GM12878 (cell line): ENCODE data around the gene C17orf50. TPM values are rescaled to one million over a fixed set of nuclear protein-coding genes. Genes with fewer than 3 reads are reported as not detected.

Experiments
- ATAC-seq: fragments of 200-7000 bp; cut with Tn5 transposase; 3 replicates; pipeline ENCODE4 v1.9.1; 2020; ENCODE audit warnings: mild to moderate bottlenecking, moderate library complexity
- BruUV-seq: library from RNA; stranded (reverse); fragments of 400-500 nt; replicated peaks from 2 replicates; lab custom pipeline; 2021; lab: Mats Ljungman, UMichigan
- CTCF ChIA-PET: fragments of 300-600 bp; sonication (Branson Sonifier 250); formaldehyde crosslinking; extraction: SDS; loops from one replicate; lab custom pipeline; 2021; ENCODE audit warnings: inconsistent platforms; lab: Yijun Ruan, JAX
- POLR2A ChIA-PET: fragments of 350-600 bp; formaldehyde crosslinking; extraction: SDS; loops from one replicate; lab custom pipeline; 2021; ENCODE audit warnings: inconsistent platforms; lab: Charles Lee
- RAD21 ChIA-PET: fragments of 300-600 bp; sonication (Branson Sonifier 250); formaldehyde crosslinking; loops from one replicate; lab custom pipeline; 2023; ENCODE audit warnings: antibody characterized with exemption; ENCODE audit not compliant: unreplicated experiment; lab: Charles Lee
- SMC1A ChIA-PET: fragments of 300-600 bp; sonication (Branson Sonifier 250); formaldehyde crosslinking; loops from one replicate; lab custom pipeline; 2023; ENCODE audit not compliant: unreplicated experiment, uncharacterized antibody; lab: Charles Lee
- DNase-seq: peaks from one replicate; pipeline ENCODE4 v3.0.0-alpha.2; 2011; ENCODE audit warnings: low read depth, low spot score
- FAIRE-seq: peaks from 3 replicates; lab custom pipeline; 2011; peaks lifted over from hg19 to GRCh38; lab: Jason Lieb, UNC
- H2AFZ ChIP-seq: 2 replicates; pipeline ENCODE4 v1.6.0; 2011; ENCODE audit warnings: low read depth, low read length, control low read depth; ENCODE audit not compliant: control insufficient read depth
- H3K27ac ChIP-seq: 2 replicates; pipeline ENCODE4 v1.5.1; 2011; ENCODE audit warnings: control low read depth; ENCODE audit not compliant: control insufficient read depth, insufficient read depth
- H3K27me3 ChIP-seq, 2 experiments: replicated peaks in 1 of 2; 2 replicates each; pipeline versions ENCODE4 v1.6.0 to v1.6.1; 2011; ENCODE audit warnings: low read length in 1 of 2; ENCODE audit not compliant: control insufficient read depth in 2 of 2, insufficient read depth in 2 of 2
- H3K36me3 ChIP-seq, 2 experiments: 2 replicates each; pipeline ENCODE4 v1.5.1; 2011; ENCODE audit warnings: low read length in 1 of 2; ENCODE audit not compliant: control insufficient read depth in 2 of 2, insufficient read depth in 2 of 2
- H3K4me1 ChIP-seq: 2 replicates; pipeline ENCODE4 v1.6.1; 2011; ENCODE audit warnings: mild to moderate bottlenecking, low read length, moderate library complexity, mixed read lengths; ENCODE audit not compliant: control insufficient read depth, insufficient read depth
- H3K4me2 ChIP-seq: 2 replicates; pipeline ENCODE4 v1.6.0; 2011; ENCODE audit warnings: control low read depth; ENCODE audit not compliant: control insufficient read depth, insufficient read depth
- H3K4me3 ChIP-seq: fragments of 200-600 bp; sonication (generic); 2 replicates; pipeline ENCODE4 v1.5.1; 2016
- H3K79me2 ChIP-seq: 2 replicates; pipeline ENCODE4 v1.6.0; 2011; ENCODE audit warnings: low read length; ENCODE audit not compliant: control insufficient read depth, insufficient read depth
- H3K9ac ChIP-seq: 2 replicates; pipeline ENCODE4 v1.8.0; 2011; ENCODE audit warnings: low read length, control low read depth, mixed read lengths; ENCODE audit not compliant: control insufficient read depth, insufficient read depth
- H3K9me3 ChIP-seq: replicated peaks from 3 replicates; pipeline ENCODE4 v1.5.1; 2011; ENCODE audit warnings: mild to moderate bottlenecking, low read length; ENCODE audit not compliant: control insufficient read depth, insufficient read depth
- H4K20me1 ChIP-seq: 2 replicates; pipeline ENCODE4 v1.6.0; 2011; ENCODE audit not compliant: control insufficient read depth, insufficient read depth
- ATF7 ChIP-seq: fragments of 450-650 bp; IDR thresholded peaks from 2 replicates; pipeline ENCODE4 v1.6.1; 2016; ENCODE audit warnings: low read depth, mild to moderate bottlenecking
- CBFB ChIP-seq: IDR thresholded peaks from 2 replicates; pipeline ENCODE4 v1.6.1; 2016; ENCODE audit warnings: antibody characterized with exemption, low read depth
- CBX5 ChIP-seq: sonication (generic); IDR thresholded peaks from 2 replicates; pipeline ENCODE4 v1.6.1; 2016; ENCODE audit warnings: low read depth, moderate library complexity, mild to moderate bottlenecking, inconsistent platforms
- CUX1 ChIP-seq: IDR thresholded peaks from 2 replicates; pipeline ENCODE4 v1.6.1; 2012; ENCODE audit warnings: improper control_type of control experiment, low read depth, low read length; ENCODE audit not compliant: insufficient replicate concordance
- FOXK2 ChIP-seq: fragments of 450-650 bp; IDR thresholded peaks from 2 replicates; pipeline ENCODE4 v1.6.1; 2017; ENCODE audit warnings: mild to moderate bottlenecking, moderate library complexity
- MAX ChIP-seq: IDR thresholded peaks from 2 replicates; pipeline ENCODE4 v1.6.1; 2012; ENCODE audit warnings: low read depth, low read length, improper control_type of control experiment
- POLR2A ChIP-seq: IDR thresholded peaks from 2 replicates; pipeline ENCODE4 v1.6.1; 2011; ENCODE audit warnings: low read depth, mild to moderate bottlenecking, low read length
- RCOR1 ChIP-seq: conservative IDR thresholded peaks from 2 replicates; pipeline ENCODE4 v1.6.1; 2012; ENCODE audit warnings: low read depth, low read length, improper control_type of control experiment
- SMARCA5 ChIP-seq: fragments of 450-650 bp; IDR thresholded peaks from 2 replicates; pipeline ENCODE4 v1.6.1; 2017; ENCODE audit warnings: mild to moderate bottlenecking
- TCF12 ChIP-seq: IDR thresholded peaks from 2 replicates; pipeline ENCODE4 v1.6.1; 2011; ENCODE audit warnings: low read depth, mild to moderate bottlenecking, low read length
- ZNF207 ChIP-seq: fragments of 450-650 bp; IDR thresholded peaks from 2 replicates; pipeline ENCODE4 v1.6.1; 2014; ENCODE audit warnings: antibody characterized with exemption, mild to moderate bottlenecking, borderline replicate concordance
- WGBS: methylation state at CpG from one replicate; pipeline ENCODE4 v1.1.6; 2016; ENCODE audit warnings: low lambda C conversion rate; ENCODE audit not compliant: insufficient replicate concordance, insufficient coverage; ENCODE audit errors: missing lambda C conversion rate; 5-methylcytosine and 5-hydroxymethylcytosine counted together
- in situ Hi-C: fragments of 300-500 bp; cut with MboI; formaldehyde crosslinking; loops from 9 replicates; pipeline ENCODE4 v1.14.3; 2018; ENCODE audit warnings: mixed read lengths
- intact Hi-C: fragments of 100-400 bp; cut with micrococcal nuclease; formaldehyde crosslinking; loops from one replicate; pipeline ENCODE4 v1.14.2; 2022; ENCODE audit not compliant: unreplicated experiment
- polyA plus RNA-seq, 11 experiments: library from polyadenylated mRNA; depleted of rRNA in 4 of 11; unstranded in 6 of 11; stranded (reverse) in 5 of 11; fragments of >200 nt; fragmentation: Nextera tagmentation in 4 of 11; fragmentation: Illumina TruSeq in 1 of 11; extraction: Ambion mirVana in 4 of 11; extraction: Trizol in 1 of 11; gene quantifications; 1 replicate in 1 of 11; 2 replicates in 10 of 11; pipeline versions ENCODE4 v1.2.1 to v1.2.3, GENCODE V29; 2011 to 2016; ENCODE audit warnings: inconsistent platforms in 2 of 11, missing spikeins in 2 of 11, low read depth in 1 of 11
- total RNA-seq, 4 experiments: library from RNA; depleted of rRNA in 3 of 4; stranded (reverse); fragments of >200 nt in 3 of 4; fragmentation: Illumina TruSeq in 1 of 4; extraction: Trizol in 1 of 4; gene quantifications; 2 replicates each; pipeline versions ENCODE4 v1.2.1 to v1.2.3, GENCODE V29; 2013 to 2021

Gene C17orf50
- total and polyA plus RNA-seq, 10 of the 15 experiments (the other 5 are each of a cell fraction or from before 2014, with no cell fraction given) = 0.16 TPM; not detected in 9

- no peak for FAIRE-seq
- CTCF ChIA-PET = interaction anchor here (3.1 kb wide), 1 partner anchor 21 kb away, joined by 11 read pairs; no protein-coding TSS in a partner anchor
These were observed 34.3 kb upstream of the C17orf50 start for GRCh38 chr17:35726127-35726952.

GRCh38 chr17:35726953-35727460 lies 33.7 kb upstream of the C17orf50 start:
- ATAC-seq = no peak
- no peaks in the 10 kb centered on the region for H3K79me2 ChIP-seq
- H3K4me3 ChIP-seq = no peak overlapping the region
- H4K20me1 ChIP-seq = no peaks in the 10 kb centered on the region
- no peaks in the 10 kb centered on the region for H3K9me3 ChIP-seq
- SMC1A ChIA-PET = interaction anchor here (1.2 kb wide), 1 partner anchor 10 kb away, joined by 3 read pairs; no protein-coding TSS in a partner anchor
- WGBS = 98% methylated on average over 5 of the region's 5 CpGs
- POLR2A ChIA-PET = no interaction called here
- CTCF ChIA-PET = interaction anchor here (3.1 kb wide), 1 partner anchor 21 kb away, joined by 11 read pairs; no protein-coding TSS in a partner anchor
- TF ChIP-seq CBX5 = no peak
- TF ChIP-seq ATF7 = no peak
- no peak for TF ChIP-seq RCOR1
- TF ChIP-seq ZNF207 = no peak
- no peak for TF ChIP-seq CUX1
- TF ChIP-seq CBFB = no peak
- no peak for TF ChIP-seq TCF12
- TF ChIP-seq MAX = no peak
- TF ChIP-seq POLR2A = no peak
- no peak for TF ChIP-seq FOXK2
- TF ChIP-seq, all 136 proteins: peak for 0
- H3K4me2 ChIP-seq = no peak overlapping the region
- FAIRE-seq = no peak
- no peak overlapping the region for H3K27ac ChIP-seq
- H2AFZ ChIP-seq = no peak overlapping the region
- in situ Hi-C loops = no loop called here
- H3K9ac ChIP-seq = no peak overlapping the region
- DNase-seq = no peak
- RAD21 ChIA-PET = no interaction called here
- no peaks in the 10 kb centered on the region for H3K4me1 ChIP-seq
- no peaks in the 10 kb centered on the region for H3K27me3 ChIP-seq
- BruUV-seq = no TSS peak
- H3K36me3 ChIP-seq = peaks cover 3 to 5% of the 10 kb centered on the region in 2 experiments; a peak in 3 of 4 replicates
- intact Hi-C loops = no loop called here

More at GRCh38 chr17:35726127-35726952, 34.3 kb upstream of the C17orf50 start:
- no peak overlapping the region for H3K9ac ChIP-seq
- POLR2A ChIA-PET = interaction anchor here (1.0 kb wide), 1 partner anchor 18 kb away, joined by 3 read pairs; no protein-coding TSS in a partner anchor
- no peak overlapping the region for H3K4me2 ChIP-seq
- SMC1A ChIA-PET = interaction anchor here (1.2 kb wide), 1 partner anchor 9 kb away, joined by 3 read pairs; no protein-coding TSS in a partner anchor
- H3K9me3 ChIP-seq = no peaks in the 10 kb centered on the region
- no peaks in the 10 kb centered on the region for H3K4me1 ChIP-seq
- H3K4me3 ChIP-seq = no peak overlapping the region
- 66% methylated on average over 6 of the region's 6 CpGs for WGBS
- in situ Hi-C loops = no loop called here
- intact Hi-C loops = no loop called here
- RAD21 ChIA-PET = no interaction called here
- no peak for TF ChIP-seq SMARCA5
- DNase-seq (no peak), ATAC-seq (no peak)
- no peak overlapping the region for H3K27ac ChIP-seq
- H3K27me3 ChIP-seq = no peaks in the 10 kb centered on the region
- no peaks in the 10 kb centered on the region for H3K79me2 ChIP-seq
- H4K20me1 ChIP-seq = no peaks in the 10 kb centered on the region
- BruUV-seq = no TSS peak
- H2AFZ ChIP-seq = no peak overlapping the region
- H3K36me3 ChIP-seq = peaks cover 3 to 5% of the 10 kb centered on the region in 2 experiments; a peak in 3 of 4 replicates
